ENCODE measurements around the gene RNF144A.

DNA sequence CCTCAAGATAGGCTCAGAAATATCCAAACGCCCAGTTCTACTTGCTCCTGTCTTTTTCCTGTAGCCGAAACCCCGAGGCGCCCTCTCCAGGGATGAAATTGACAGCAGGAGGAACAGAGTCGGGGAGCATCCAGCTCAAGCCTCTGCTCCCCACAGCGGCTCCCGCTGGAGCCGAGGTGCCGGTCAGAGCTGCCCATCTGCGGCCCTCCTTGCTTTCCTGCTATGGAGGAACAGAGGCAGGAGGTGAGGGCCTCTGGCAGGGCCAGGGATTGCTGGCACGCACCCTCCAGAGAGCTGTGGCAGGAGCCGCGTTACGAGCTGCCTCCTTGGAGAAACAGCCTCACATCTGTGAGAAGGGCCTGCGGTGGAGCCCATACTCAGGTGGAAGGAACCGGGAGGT lies 172.1 kb downstream of the RNF144A start:
- TF ChIP-seq, protein P1, sequence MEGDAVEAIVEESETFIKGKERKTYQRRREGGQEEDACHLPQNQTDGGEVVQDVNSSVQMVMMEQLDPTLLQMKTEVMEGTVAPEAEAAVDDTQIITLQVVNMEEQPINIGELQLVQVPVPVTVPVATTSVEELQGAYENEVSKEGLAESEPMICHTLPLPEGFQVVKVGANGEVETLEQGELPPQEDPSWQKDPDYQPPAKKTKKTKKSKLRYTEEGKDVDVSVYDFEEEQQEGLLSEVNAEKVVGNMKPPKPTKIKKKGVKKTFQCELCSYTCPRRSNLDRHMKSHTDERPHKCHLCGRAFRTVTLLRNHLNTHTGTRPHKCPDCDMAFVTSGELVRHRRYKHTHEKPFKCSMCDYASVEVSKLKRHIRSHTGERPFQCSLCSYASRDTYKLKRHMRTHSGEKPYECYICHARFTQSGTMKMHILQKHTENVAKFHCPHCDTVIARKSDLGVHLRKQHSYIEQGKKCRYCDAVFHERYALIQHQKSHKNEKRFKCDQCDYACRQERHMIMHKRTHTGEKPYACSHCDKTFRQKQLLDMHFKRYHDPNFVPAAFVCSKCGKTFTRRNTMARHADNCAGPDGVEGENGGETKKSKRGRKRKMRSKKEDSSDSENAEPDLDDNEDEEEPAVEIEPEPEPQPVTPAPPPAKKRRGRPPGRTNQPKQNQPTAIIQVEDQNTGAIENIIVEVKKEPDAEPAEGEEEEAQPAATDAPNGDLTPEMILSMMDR (conservative IDR thresholded peaks at IDR 0.05; ENCODE audit: low read depth, low read length), result no peak
- TF ChIP-seq EZH2 (IDR thresholded peaks at IDR 0.05; ENCODE audit: borderline replicate concordance, low read depth, low read length, poor library complexity, severe bottlenecking), result no peak

Measured in A673 (cell line).